Lung (tissue), 12 donors: ENCODE measurements around the gene NR6A1. TPM values are rescaled to one million over a fixed set of nuclear protein-coding genes. Genes with fewer than 3 reads are reported as not detected.

Experiments
- ATAC-seq: fragments of 200-7000 bp; cut with Tn5 transposase; one replicate; pipeline ENCODE4 v1.9.1; 2020; ENCODE audit warnings: moderate number of reproducible peaks; ENCODE audit not compliant: insufficient read depth, low FRiP score
- DNase-seq, 3 donors: peaks; one replicate each; pipeline ENCODE4 v3.0.0-alpha.2; 2013 to 2017
- H3K27ac ChIP-seq, 2 donors: one replicate each; pipeline ENCODE4 v1.5.1; 2013; ENCODE audit warnings: mild to moderate bottlenecking in 2 of 2, moderate library complexity in 2 of 2, control low read depth in 1 of 2, inconsistent platforms in 1 of 2, low read depth in 1 of 2, low read length in 1 of 2
- H3K27me3 ChIP-seq, 3 donors: one replicate each; pipeline ENCODE4 v1.5.1; 2013; ENCODE audit warnings: low read length in 2 of 3; ENCODE audit not compliant: control insufficient read depth in 3 of 3, insufficient read depth in 3 of 3
- H3K36me3 ChIP-seq, 4 donors: one replicate each; pipeline ENCODE4 v1.5.1; 2013; ENCODE audit warnings: low read length in 4 of 4, mild to moderate bottlenecking in 1 of 4, moderate library complexity in 1 of 4; ENCODE audit not compliant: control insufficient read depth in 4 of 4, insufficient read depth in 4 of 4
- H3K4me1 ChIP-seq, 5 donors: one replicate each; pipeline ENCODE4 v1.5.1; 2013; ENCODE audit warnings: low read length in 5 of 5, mild to moderate bottlenecking in 2 of 5, moderate library complexity in 1 of 5; ENCODE audit not compliant: control insufficient read depth in 5 of 5, insufficient read depth in 5 of 5
- H3K4me3 ChIP-seq: one replicate; pipeline ENCODE4 v1.5.1; 2013; ENCODE audit warnings: mild to moderate bottlenecking, control low read depth, moderate library complexity
- H3K9ac ChIP-seq, 2 donors: one replicate each; pipeline ENCODE4 v1.5.1; 2013; ENCODE audit warnings: low read length in 2 of 2, control low read depth in 1 of 2; ENCODE audit not compliant: insufficient read depth in 1 of 2
- H3K9me3 ChIP-seq, 4 donors: one replicate each; pipeline ENCODE4 v1.5.1; 2013; ENCODE audit warnings: low read length in 3 of 4, mild to moderate bottlenecking in 1 of 4, moderate library complexity in 1 of 4; ENCODE audit not compliant: control insufficient read depth in 4 of 4, insufficient read depth in 3 of 4
- CTCF ChIP-seq: IDR thresholded peaks from 2 replicates; pipeline ENCODE4 v1.5.1; 2012; ENCODE audit warnings: mild to moderate bottlenecking; ENCODE audit errors: control extremely low read depth, extremely low read depth
- WGBS, 2 donors: extraction: QIAGEN DNeasy Blood & Tissue Kit; methylation state at CpG; one replicate each; pipeline ENCODE4 v1.1.7; 2013; 5-methylcytosine and 5-hydroxymethylcytosine counted together
- polyA plus RNA-seq, 2 donors: library from polyadenylated mRNA; stranded (reverse); fragments of 200-250 nt; gene quantifications; one replicate each; pipeline ENCODE4 v1.2.1, GENCODE V29; 2013
- total RNA-seq, 2 donors: library from RNA; depleted of rRNA in 1 of 2; stranded (reverse); fragments of >200 nt in 1 of 2; gene quantifications; one replicate each; pipeline ENCODE4 v1.2.1, GENCODE V29; 2014 to 2021
- donor health status: control.
- donor health status: control.
- donor health status: Bipolar disorder and iron deficiency.
- donor health status: healthy.
- donor health status: DM: yes; HTN: yes; CAD: no.

Gene NR6A1
- total and polyA plus RNA-seq, 4 donors = 0.94 to 4.0 (median 2.4) TPM

GRCh38 chr9:124486778-124487259 lies 284.3 kb downstream of the NR6A1 start:
- Histone ChIP-seq H3K27ac (no peak overlapping the region), H3K4me1 (peaks cover 0 to 6% (median 0%) of the 10 kb centered on the region in 5 donors), H3K9ac (no peak overlapping the region), H3K36me3 (no peaks in the 10 kb centered on the region), H3K4me3 (no peak overlapping the region), H3K9me3 (peaks cover 0 to 7% (median 0%) of the 10 kb centered on the region in 4 donors), H3K27me3 (peaks cover 5 to 44% (median 18%) of the 10 kb centered on the region in 3 donors)
- TF ChIP-seq CTCF = no peak
- no peak for DNase-seq
- ATAC-seq = no peak
- WGBS, 2 donors = 53 to 59% methylated on average over 17 of the region's 17 CpGs

- H3K27me3 ChIP-seq = peaks cover under 1 to 43% (median 18%) of the 10 kb centered on the region in 3 donors
- peaks cover 0 to 6% (median 0%) of the 10 kb centered on the region in 5 donors for H3K4me1 ChIP-seq
- H3K9ac ChIP-seq = no peak overlapping the region
- ATAC-seq = no peak
- peaks cover 0 to 7% (median 0%) of the 10 kb centered on the region in 4 donors for H3K9me3 ChIP-seq
- no peak overlapping the region for H3K4me3 ChIP-seq
- no peak for TF ChIP-seq CTCF
- H3K36me3 ChIP-seq = no peaks in the 10 kb centered on the region
- no peak for DNase-seq
- 67 to 78% methylated on average over 14 to 15 of the region's 15 CpGs for WGBS, 2 donors
- no peak overlapping the region for H3K27ac ChIP-seq
These were observed 285.2 kb downstream of the NR6A1 start for GRCh38 chr9:124485936-124486335.

GRCh38 chr9:124485201-124485600 lies 285.9 kb downstream of the NR6A1 start:
- H3K9me3 ChIP-seq = peaks cover 0 to 7% (median 0%) of the 10 kb centered on the region in 4 donors
- H3K27me3 ChIP-seq = peaks cover 0 to 43% (median 19%) of the 10 kb centered on the region in 3 donors
- peaks cover 0 to 6% (median 0%) of the 10 kb centered on the region in 5 donors for H3K4me1 ChIP-seq
- TF ChIP-seq CTCF = no peak
- ATAC-seq (no peak), DNase-seq (no peak)
- H3K4me3 ChIP-seq = no peak overlapping the region
- no peak overlapping the region for H3K9ac ChIP-seq
- no peak overlapping the region for H3K27ac ChIP-seq
- H3K36me3 ChIP-seq = no peaks in the 10 kb centered on the region
- WGBS, 2 donors = 72 to 77% methylated on average over 13 of the region's 13 CpGs

- Histone ChIP-seq H3K9me3 (peaks cover 0 to 9% (median 0%) of the 10 kb centered on the region in 4 donors), H3K27ac (no peak overlapping the region), H3K36me3 (no peaks in the 10 kb centered on the region), H3K4me1 (peaks cover 0 to 6% (median 0%) of the 10 kb centered on the region in 5 donors), H3K4me3 (no peak overlapping the region), H3K9ac (no peak overlapping the region), H3K27me3 (peaks cover 0 to 31% (median 22%) of the 10 kb centered on the region in 3 donors)
- TF ChIP-seq CTCF = no peak
- ATAC-seq = no peak
- DNase-seq = no peak
- 97% methylated on average over 9 of the region's 9 CpGs for WGBS, 2 donors
These were observed 287.6 kb downstream of the NR6A1 start for GRCh38 chr9:124483481-124483880.
